ENCODE results near the gene NKX3-2.

DNA sequence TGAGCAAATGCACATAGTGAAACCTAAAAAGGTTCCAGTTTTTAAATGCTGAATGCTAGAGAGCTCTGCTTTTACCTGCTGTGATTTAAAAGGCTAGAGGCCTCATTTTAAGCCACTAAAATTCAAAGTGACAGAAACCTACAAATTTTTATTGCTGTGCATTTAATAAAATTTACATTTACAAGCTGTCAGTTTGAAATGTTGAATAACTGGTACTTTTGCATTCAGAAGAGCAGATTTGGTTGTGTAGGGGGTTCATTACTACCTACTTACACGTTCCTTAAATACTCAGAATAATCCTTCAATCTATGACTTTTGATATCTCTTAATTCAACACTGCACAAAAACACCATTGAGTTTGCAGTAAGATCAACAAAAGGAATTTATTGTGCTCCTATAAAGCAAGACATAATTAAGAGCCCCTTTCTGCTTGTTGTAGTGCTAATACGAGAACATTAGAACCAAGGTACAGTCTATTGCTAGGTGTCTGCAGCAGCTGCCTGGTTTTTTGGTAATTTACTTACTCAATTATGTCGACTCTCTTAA is 27.9 kb downstream of the NKX3-2 start:
- TF ChIP-seq, protein P1, sequence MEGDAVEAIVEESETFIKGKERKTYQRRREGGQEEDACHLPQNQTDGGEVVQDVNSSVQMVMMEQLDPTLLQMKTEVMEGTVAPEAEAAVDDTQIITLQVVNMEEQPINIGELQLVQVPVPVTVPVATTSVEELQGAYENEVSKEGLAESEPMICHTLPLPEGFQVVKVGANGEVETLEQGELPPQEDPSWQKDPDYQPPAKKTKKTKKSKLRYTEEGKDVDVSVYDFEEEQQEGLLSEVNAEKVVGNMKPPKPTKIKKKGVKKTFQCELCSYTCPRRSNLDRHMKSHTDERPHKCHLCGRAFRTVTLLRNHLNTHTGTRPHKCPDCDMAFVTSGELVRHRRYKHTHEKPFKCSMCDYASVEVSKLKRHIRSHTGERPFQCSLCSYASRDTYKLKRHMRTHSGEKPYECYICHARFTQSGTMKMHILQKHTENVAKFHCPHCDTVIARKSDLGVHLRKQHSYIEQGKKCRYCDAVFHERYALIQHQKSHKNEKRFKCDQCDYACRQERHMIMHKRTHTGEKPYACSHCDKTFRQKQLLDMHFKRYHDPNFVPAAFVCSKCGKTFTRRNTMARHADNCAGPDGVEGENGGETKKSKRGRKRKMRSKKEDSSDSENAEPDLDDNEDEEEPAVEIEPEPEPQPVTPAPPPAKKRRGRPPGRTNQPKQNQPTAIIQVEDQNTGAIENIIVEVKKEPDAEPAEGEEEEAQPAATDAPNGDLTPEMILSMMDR (IDR thresholded peaks at IDR 0.05), result no peak
- no peak for TF ChIP-seq POLR2A (IDR thresholded peaks at IDR 0.05)
